DND-41 (cell line): ENCODE results near the gene PRDM13.

Experiments
- ATAC-seq: fragments of 200-7000 bp; cut with Tn5 transposase; 3 replicates; pipeline ENCODE4 v1.9.1; 2021; ENCODE audit warnings: low read depth; ENCODE audit not compliant: insufficient read depth
- DNase-seq: peaks from one replicate; pipeline ENCODE4 v3.0.0-alpha.2; 2020
- H2AFZ ChIP-seq: 2 replicates; pipeline ENCODE4 v1.6.0; 2012; ENCODE audit warnings: low read depth, low read length
- H3K27ac ChIP-seq: 2 replicates; pipeline ENCODE4 v1.5.1; 2012; ENCODE audit warnings: low read length, inconsistent platforms
- H3K27me3 ChIP-seq: fragments of 200-600 bp; sonication (generic); 2 replicates; pipeline ENCODE4 v1.6.0; 2012; ENCODE audit warnings: low read length, mild to moderate bottlenecking, inconsistent platforms; ENCODE audit not compliant: insufficient read depth, poor library complexity
- H3K36me3 ChIP-seq: 2 replicates; pipeline ENCODE4 v1.5.1; 2012; ENCODE audit warnings: low read length, inconsistent platforms; ENCODE audit not compliant: insufficient read depth
- H3K4me1 ChIP-seq: 2 replicates; pipeline ENCODE4 v1.5.1; 2012; ENCODE audit warnings: mild to moderate bottlenecking, low read length; ENCODE audit not compliant: insufficient read depth
- H3K4me2 ChIP-seq: 2 replicates; pipeline ENCODE4 v1.6.0; 2012; ENCODE audit warnings: mild to moderate bottlenecking, moderate library complexity, low read length, inconsistent platforms; ENCODE audit not compliant: insufficient read depth
- H3K4me3 ChIP-seq, 2 experiments: fragments of 200-600 bp in 1 of 2; shearing (Covaris generic) in 1 of 2; 2 replicates each; pipeline ENCODE4 v1.5.1; 2012 to 2016; ENCODE audit warnings: inconsistent platforms in 2 of 2, low read length in 2 of 2, mild to moderate bottlenecking in 2 of 2, low read depth in 1 of 2, moderate library complexity in 1 of 2
- H3K79me2 ChIP-seq: 2 replicates; pipeline ENCODE4 v1.6.0; 2012; ENCODE audit warnings: low read length, inconsistent platforms; ENCODE audit not compliant: insufficient read depth
- H3K9ac ChIP-seq: 2 replicates; pipeline ENCODE4 v1.6.0; 2012; ENCODE audit warnings: low read depth, mild to moderate bottlenecking, inconsistent platforms, low read length, moderate library complexity
- H3K9me3 ChIP-seq: 2 replicates; pipeline ENCODE4 v1.5.1; 2012; ENCODE audit warnings: low read length, moderate library complexity, mild to moderate bottlenecking, inconsistent platforms; ENCODE audit not compliant: insufficient read depth, severe bottlenecking
- H4K20me1 ChIP-seq: 2 replicates; pipeline ENCODE4 v1.6.0; 2012; ENCODE audit warnings: low read length; ENCODE audit not compliant: insufficient read depth
- CTCF ChIP-seq: IDR thresholded peaks from 2 replicates; pipeline ENCODE4 v1.5.1; 2012; ENCODE audit warnings: borderline replicate concordance, low read length, moderate library complexity, mild to moderate bottlenecking; ENCODE audit not compliant: poor library complexity, severe bottlenecking; ENCODE audit errors: extremely low read depth
- EZH2 ChIP-seq: IDR thresholded peaks from 3 replicates; pipeline ENCODE4 v1.6.1; 2012; ENCODE audit warnings: borderline replicate concordance, low read depth, mild to moderate bottlenecking, moderate library complexity, low read length, inconsistent platforms; ENCODE audit not compliant: severe bottlenecking

Gene PRDM13

DNA sequence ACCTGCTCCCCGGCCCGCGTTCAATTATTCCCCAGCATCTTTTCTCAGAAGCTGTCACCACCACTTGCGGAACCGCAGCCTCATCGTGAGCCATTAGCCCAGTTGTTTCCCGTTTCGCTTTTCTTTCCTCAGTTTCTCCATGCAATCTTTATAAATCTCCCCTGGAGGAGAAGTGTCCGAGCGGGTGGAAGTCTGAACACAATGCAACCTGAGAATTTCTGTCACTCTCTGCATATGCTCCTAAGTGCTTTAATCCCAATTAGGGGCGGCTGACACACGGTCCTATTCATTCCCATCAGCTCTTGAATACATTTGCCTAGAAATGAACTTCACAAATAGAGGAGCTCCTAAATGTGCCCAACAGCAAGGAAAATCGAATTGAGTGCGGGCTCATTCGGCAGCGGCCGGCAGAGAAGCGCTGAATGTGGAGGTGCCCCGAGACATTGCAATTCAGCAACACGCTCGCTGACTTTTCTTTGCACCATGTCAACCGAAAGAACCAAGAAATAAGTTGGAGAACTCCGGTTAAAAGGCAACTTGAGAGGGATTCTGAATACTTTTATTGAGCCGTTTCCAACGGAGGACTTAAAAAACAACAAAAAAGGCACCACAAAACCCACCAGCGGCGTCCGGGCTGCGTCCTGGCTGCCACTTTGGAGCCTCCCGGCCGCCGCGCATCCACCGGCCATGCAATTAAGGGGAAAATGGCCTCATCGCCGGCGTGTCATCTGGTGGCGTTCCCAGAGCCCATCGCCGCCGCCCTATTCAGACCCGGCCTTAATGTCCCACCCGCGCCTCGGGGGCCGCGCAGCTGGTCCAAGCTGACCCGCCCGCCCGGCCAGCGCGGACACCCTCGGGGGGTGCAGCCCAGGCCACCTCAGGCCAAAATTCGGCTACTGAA is 3.9 kb upstream of the PRDM13 start:
- Histone ChIP-seq H4K20me1 (no peaks in the 10 kb centered on the region), H3K4me3 (no peak overlapping the region), H2AFZ (no peak overlapping the region), H3K4me2 (no peak overlapping the region), H3K4me1 (no peaks in the 10 kb centered on the region), H3K27me3 (peaks cover 3% of the 10 kb centered on the region), H3K9ac (no peak overlapping the region), H3K36me3 (no peaks in the 10 kb centered on the region), H3K79me2 (no peaks in the 10 kb centered on the region), H3K27ac (no peak overlapping the region), H3K9me3 (no peaks in the 10 kb centered on the region)
- ATAC-seq, result no peak
- TF ChIP-seq CTCF (no peak), EZH2 (no peak)
- no peak for DNase-seq

GRCh38 chr6:99603421-99604165 is 3.0 kb upstream of the PRDM13 start:
- no peak for TF ChIP-seq EZH2
- no peak for TF ChIP-seq CTCF
- no peak for DNase-seq
- H3K4me1 ChIP-seq, result no peaks in the 10 kb centered on the region
- no peak overlapping the region for H3K27ac ChIP-seq
- H3K36me3 ChIP-seq, result no peaks in the 10 kb centered on the region
- H3K4me2 ChIP-seq, result no peak overlapping the region
- H4K20me1 ChIP-seq, result no peaks in the 10 kb centered on the region
- H3K27me3 ChIP-seq, result peaks cover 3% of the 10 kb centered on the region
- no peaks in the 10 kb centered on the region for H3K79me2 ChIP-seq
- H3K9ac ChIP-seq, result no peak overlapping the region
- no peak for ATAC-seq
- no peak overlapping the region for H3K4me3 ChIP-seq
- H3K9me3 ChIP-seq, result no peaks in the 10 kb centered on the region
- no peak overlapping the region for H2AFZ ChIP-seq

- H3K27me3 ChIP-seq, result no peaks in the 10 kb centered on the region
- ATAC-seq (no peak), DNase-seq (no peak)
- no peak overlapping the region for H3K27ac ChIP-seq
- no peaks in the 10 kb centered on the region for H3K9me3 ChIP-seq
- no peak overlapping the region for H3K4me2 ChIP-seq
- no peaks in the 10 kb centered on the region for H3K79me2 ChIP-seq
- H3K36me3 ChIP-seq, result no peaks in the 10 kb centered on the region
- TF ChIP-seq EZH2, result no peak
- no peak for TF ChIP-seq CTCF
- H3K4me1 ChIP-seq, result peaks cover 4% of the 10 kb centered on the region; the same call in 1 of the 2 replicates
- no peak overlapping the region for H3K9ac ChIP-seq
- no peak overlapping the region for H2AFZ ChIP-seq
- no peak overlapping the region for H3K4me3 ChIP-seq
- no peaks in the 10 kb centered on the region for H4K20me1 ChIP-seq
Measured at GRCh38 chr6:99604166-99605073, 2.2 kb upstream of the PRDM13 start.
